B cell (primary cell): Measurements from ENCODE around the gene TANC1. TPM values are rescaled to one million over a fixed set of nuclear protein-coding genes. Genes with fewer than 3 reads are reported as not detected.

Experiments used
- ATAC-seq: fragments of 200-7000 bp; cut with Tn5 transposase; one replicate; pipeline ENCODE4 v1.10.0; 2021; ENCODE audit warnings: low read depth, mild to moderate bottlenecking, moderate number of reproducible peaks, moderate library complexity
- CTCF ChIA-PET: fragments of 350-600 bp; sonication (Branson Sonifier 250); formaldehyde crosslinking; loops from one replicate; lab custom pipeline; 2021; ENCODE audit warnings: antibody characterized with exemption, inconsistent platforms; lab: Charles Lee
- POLR2A ChIA-PET: fragments of 350-600 bp; sonication (Branson Sonifier 250); formaldehyde crosslinking; loops from one replicate; lab custom pipeline; 2021; ENCODE audit warnings: antibody characterized with exemption; lab: Charles Lee
- DNase-seq: peaks from one replicate; pipeline ENCODE4 v3.0.0; 2013
- H2AFZ ChIP-seq: 2 replicates; pipeline ENCODE4 v1.6.1; 2012; ENCODE audit warnings: mild to moderate bottlenecking, low read depth, low read length; ENCODE audit not compliant: insufficient read depth, poor library complexity, severe bottlenecking
- H3K27ac ChIP-seq, 2 donors: 1 replicate in 1 of 2; 2 replicates in 1 of 2; pipeline ENCODE4 v1.5.1; 2012 to 2013; ENCODE audit warnings: low read length in 2 of 2, mild to moderate bottlenecking in 2 of 2, moderate library complexity in 1 of 2
- H3K27me3 ChIP-seq, 4 experiments: fragments of 200-600 bp in 1 of 4; sonication (generic) in 1 of 4; replicated peaks in 1 of 4; 1 replicate in 2 of 4; 2 replicates in 2 of 4; pipeline versions ENCODE4 v1.6.1 to v1.7.0; 2013 to 2016; ENCODE audit warnings: low read length in 3 of 4, mild to moderate bottlenecking in 2 of 4, mixed read lengths in 1 of 4, moderate library complexity in 1 of 4; ENCODE audit not compliant: insufficient read depth in 4 of 4, control insufficient read depth in 3 of 4; ENCODE audit errors: control extremely low read depth in 1 of 4
- H3K36me3 ChIP-seq, 2 experiments: replicated peaks in 1 of 2; 1 replicate in 1 of 2; 2 replicates in 1 of 2; pipeline versions ENCODE4 v1.6.1 to v1.7.1; 2013; ENCODE audit warnings: low read length in 1 of 2; ENCODE audit not compliant: insufficient read depth in 2 of 2, control insufficient read depth in 1 of 2; ENCODE audit errors: control extremely low read depth in 1 of 2, extremely low read depth in 1 of 2
- H3K4me1 ChIP-seq, 2 donors: fragments of 200-600 bp in 1 of 2; sonication (generic) in 1 of 2; 1 replicate in 1 of 2; 2 replicates in 1 of 2; pipeline versions ENCODE4 v1.5.1 to v1.6.1; 2013 to 2017; ENCODE audit warnings: low read length in 2 of 2; ENCODE audit not compliant: control insufficient read depth in 2 of 2, insufficient read depth in 2 of 2
- H3K4me2 ChIP-seq: replicated peaks from 2 replicates; pipeline ENCODE3; 2012; ENCODE audit warnings: mild to moderate bottlenecking, low read depth, low read length; ENCODE audit not compliant: poor library complexity, severe bottlenecking
- H3K4me3 ChIP-seq, 5 experiments: fragments of 200-600 bp in 1 of 5; sonication (generic) in 1 of 5; 1 replicate in 3 of 5; 2 replicates in 2 of 5; pipeline versions ENCODE4 v1.5.1 to v1.7.0; 2011 to 2016; ENCODE audit warnings: low read length in 4 of 5, mild to moderate bottlenecking in 4 of 5, low read depth in 2 of 5, control low read depth in 1 of 5, moderate library complexity in 1 of 5; ENCODE audit not compliant: insufficient read depth in 1 of 5; ENCODE audit errors: control extremely low read depth in 1 of 5, extremely low read depth in 1 of 5
- H3K79me2 ChIP-seq: fragments of 200-600 bp; sonication (generic); one replicate; pipeline ENCODE4 v1.6.0; 2016; ENCODE audit warnings: low read length; ENCODE audit not compliant: control insufficient read depth, insufficient read depth
- H3K9ac ChIP-seq: fragments of 200-600 bp; sonication (generic); 2 replicates; pipeline ENCODE4 v1.6.1; 2017; ENCODE audit warnings: mild to moderate bottlenecking, low read length, moderate library complexity
- H3K9me3 ChIP-seq, 3 donors: one replicate each; pipeline versions ENCODE4 v1.6.1 to v1.7.1; 2013; ENCODE audit warnings: low read length in 2 of 3; ENCODE audit not compliant: control insufficient read depth in 2 of 3, insufficient read depth in 1 of 3; ENCODE audit errors: control extremely low read depth in 1 of 3
- H4K20me1 ChIP-seq: 2 replicates; pipeline ENCODE4 v1.6.0; 2012; ENCODE audit warnings: mild to moderate bottlenecking, low read length; ENCODE audit not compliant: insufficient read depth, control insufficient read depth, poor library complexity, severe bottlenecking
- H3K27ac Mint-ChIP-seq: one replicate; pipeline ENCODE4 v1.8.0; 2021; ENCODE audit warnings: mixed read lengths
- H3K27me3 Mint-ChIP-seq: one replicate; pipeline ENCODE4 v1.8.0; 2021; ENCODE audit warnings: mixed read lengths
- H3K4me1 Mint-ChIP-seq: one replicate; pipeline ENCODE4 v1.8.0; 2021; ENCODE audit warnings: mixed read lengths
- H3K4me3 Mint-ChIP-seq: one replicate; pipeline ENCODE4 v1.8.0; 2021; ENCODE audit warnings: mixed read lengths
- H3K9me3 Mint-ChIP-seq: one replicate; pipeline ENCODE4 v1.8.0; 2022; ENCODE audit warnings: mixed read lengths; ENCODE audit not compliant: insufficient read depth
- EZH2 ChIP-seq: IDR thresholded peaks from 2 replicates; pipeline ENCODE4 v1.6.1; 2012; ENCODE audit warnings: borderline replicate concordance, low read depth, mild to moderate bottlenecking, moderate library complexity, low read length; ENCODE audit not compliant: insufficient read depth, poor library complexity, severe bottlenecking
- WGBS: methylation state at CpG from one replicate; pipeline ENCODE4 v1.1.5; 2013; ENCODE audit warnings: missing lambda C conversion rate; ENCODE audit not compliant: insufficient coverage; 5-methylcytosine and 5-hydroxymethylcytosine counted together
- intact Hi-C: fragments of 100-400 bp; cut with micrococcal nuclease; formaldehyde crosslinking; loops from one replicate; pipeline ENCODE4 v1.10.0; 2022
- polyA plus RNA-seq: library from polyadenylated mRNA; depleted of rRNA; stranded (reverse); fragments of >200 nt; gene quantifications from 2 replicates; pipeline ENCODE4 v1.2.3, GENCODE V29; 2012
- total RNA-seq, 2 donors: library from RNA; stranded (reverse); fragments of 120-200 nt in 1 of 2; gene quantifications; 1 replicate in 1 of 2; 2 replicates in 1 of 2; pipeline versions ENCODE4 v1.2.3 to v1.2.4, GENCODE V29; 2013 to 2022
- TF ChIP-seq, protein P1 (sequence below): fragments of 200-600 bp; IDR thresholded peaks from one replicate; pipeline ENCODE4 v1.8.0; 2022; ENCODE audit warnings: antibody characterized with exemption, mild to moderate bottlenecking

TANC1 gene
- total and polyA plus RNA-seq, 2 donors (not counting 1 experiment from before 2014, with no cell fraction given) = 0.13 TPM; not detected in 1

DNA sequence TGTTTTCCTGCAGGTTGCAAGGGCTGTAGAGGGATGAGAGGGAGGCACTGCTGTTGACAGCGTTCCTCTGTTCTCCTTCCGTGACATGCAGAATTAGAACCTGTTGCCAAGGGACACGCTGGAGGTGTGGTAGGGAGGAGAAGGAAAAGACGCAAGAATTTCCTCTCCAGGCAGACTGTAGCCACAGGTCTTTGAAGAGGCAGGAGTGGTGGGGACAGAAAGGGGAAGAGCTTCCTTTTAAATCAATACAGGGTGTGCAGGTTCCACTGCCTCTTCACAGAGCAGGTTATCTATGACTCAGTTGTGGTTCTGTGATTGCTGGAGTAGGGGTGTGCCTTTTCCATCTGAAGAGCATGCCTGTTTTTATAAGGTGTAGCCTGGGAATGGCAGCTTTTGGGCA, 185.0 kb downstream of the TANC1 start:
- H3K4me1 Mint-ChIP-seq = no peaks in the 10 kb centered on the region
- intact Hi-C loops = no loop called here

DNA sequence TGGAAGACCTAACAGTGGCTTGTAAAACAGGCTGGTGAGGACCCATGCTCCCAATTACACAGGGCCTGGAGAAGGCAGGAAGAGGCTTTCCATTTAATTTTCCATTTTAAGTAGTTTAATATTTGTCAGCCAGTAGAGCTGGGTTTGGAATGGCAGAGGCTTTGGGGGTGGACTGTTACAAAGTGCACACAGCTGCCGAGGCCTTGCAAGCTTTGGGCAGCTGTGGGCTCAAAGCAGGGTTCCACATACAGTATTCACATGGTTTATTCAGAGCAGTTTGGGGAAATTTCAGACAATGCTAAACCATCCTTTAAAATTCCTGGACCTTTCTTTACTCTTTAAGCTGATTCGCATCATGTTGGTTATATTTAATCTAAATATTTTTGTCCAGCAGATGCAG, 185.5 kb downstream of the TANC1 start:
- no peaks in the 10 kb centered on the region for H3K4me1 Mint-ChIP-seq
- POLR2A ChIA-PET = no interaction called here

More for the DNA sequence above, 185.0 kb downstream of the TANC1 start:
- H3K9ac ChIP-seq = no peak overlapping the region
- ATAC-seq (no peak), DNase-seq (no peak)
- H3K27me3 ChIP-seq = peaks cover 0 to 3% (median under 1%) of the 10 kb centered on the region in 4 experiments
- H3K36me3 ChIP-seq = no peaks in the 10 kb centered on the region
- no peaks in the 10 kb centered on the region for H3K79me2 ChIP-seq
- no peak overlapping the region for H2AFZ ChIP-seq
- 49% methylated on average over 4 of the region's 4 CpGs for WGBS
- no peak overlapping the region for H3K4me3 ChIP-seq
- Mint-ChIP-seq H3K4me3 (no peak overlapping the region), H3K27ac (no peak overlapping the region), H3K27me3 (peaks cover 19% of the 10 kb centered on the region), H3K9me3 (no peaks in the 10 kb centered on the region)
- POLR2A ChIA-PET = no interaction called here
- TF ChIP-seq, protein P1, sequence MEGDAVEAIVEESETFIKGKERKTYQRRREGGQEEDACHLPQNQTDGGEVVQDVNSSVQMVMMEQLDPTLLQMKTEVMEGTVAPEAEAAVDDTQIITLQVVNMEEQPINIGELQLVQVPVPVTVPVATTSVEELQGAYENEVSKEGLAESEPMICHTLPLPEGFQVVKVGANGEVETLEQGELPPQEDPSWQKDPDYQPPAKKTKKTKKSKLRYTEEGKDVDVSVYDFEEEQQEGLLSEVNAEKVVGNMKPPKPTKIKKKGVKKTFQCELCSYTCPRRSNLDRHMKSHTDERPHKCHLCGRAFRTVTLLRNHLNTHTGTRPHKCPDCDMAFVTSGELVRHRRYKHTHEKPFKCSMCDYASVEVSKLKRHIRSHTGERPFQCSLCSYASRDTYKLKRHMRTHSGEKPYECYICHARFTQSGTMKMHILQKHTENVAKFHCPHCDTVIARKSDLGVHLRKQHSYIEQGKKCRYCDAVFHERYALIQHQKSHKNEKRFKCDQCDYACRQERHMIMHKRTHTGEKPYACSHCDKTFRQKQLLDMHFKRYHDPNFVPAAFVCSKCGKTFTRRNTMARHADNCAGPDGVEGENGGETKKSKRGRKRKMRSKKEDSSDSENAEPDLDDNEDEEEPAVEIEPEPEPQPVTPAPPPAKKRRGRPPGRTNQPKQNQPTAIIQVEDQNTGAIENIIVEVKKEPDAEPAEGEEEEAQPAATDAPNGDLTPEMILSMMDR = no peak
- no peak for TF ChIP-seq EZH2
- H3K9me3 ChIP-seq = no peaks in the 10 kb centered on the region
- CTCF ChIA-PET = interaction anchor here (0.7 kb wide), 1 partner anchor 17 kb away, joined by 6 read pairs; no protein-coding TSS in a partner anchor
- no peak overlapping the region for H3K4me2 ChIP-seq
- H3K4me1 ChIP-seq = no peaks in the 10 kb centered on the region
- H4K20me1 ChIP-seq = no peaks in the 10 kb centered on the region
- H3K27ac ChIP-seq = no peak overlapping the region

More for the DNA sequence above, 185.5 kb downstream of the TANC1 start:
- ATAC-seq (no peak), DNase-seq (no peak)
- Histone ChIP-seq H3K4me1 (no peaks in the 10 kb centered on the region), H4K20me1 (no peaks in the 10 kb centered on the region), H3K79me2 (no peaks in the 10 kb centered on the region), H3K27me3 (peaks cover 0 to 2% (median under 1%) of the 10 kb centered on the region in 4 experiments), H3K9ac (no peak overlapping the region), H2AFZ (no peak overlapping the region), H3K27ac (no peak overlapping the region), H3K9me3 (no peaks in the 10 kb centered on the region), H3K4me3 (no peak overlapping the region), H3K4me2 (no peak overlapping the region), H3K36me3 (no peaks in the 10 kb centered on the region)
- no peak overlapping the region for H3K27ac Mint-ChIP-seq
- no peak overlapping the region for H3K4me3 Mint-ChIP-seq
- CTCF ChIA-PET = interaction anchor here (0.7 kb wide), 1 partner anchor 18 kb away, joined by 6 read pairs; no protein-coding TSS in a partner anchor
- no peaks in the 10 kb centered on the region for H3K9me3 Mint-ChIP-seq
- H3K27me3 Mint-ChIP-seq = peaks cover 19% of the 10 kb centered on the region
- no CpG with 5 or more reads among the region's 2 CpGs for WGBS
- intact Hi-C loops = no loop called here
- TF ChIP-seq, protein P1 = no peak
- no peak for TF ChIP-seq EZH2
